Ishikawa (cell line): Measurements from ENCODE around the gene TMEM92.

Experiments
- CEBPB ChIP-seq: IDR thresholded peaks from 2 replicates; pipeline ENCODE4 v1.6.1; 2012
- CREB1 ChIP-seq: IDR thresholded peaks from 2 replicates; pipeline ENCODE4 v1.6.1; 2012; ENCODE audit warnings: low read depth
- EGR1 ChIP-seq: IDR thresholded peaks from 2 replicates; pipeline ENCODE4 v1.6.1; 2012
- EP300 ChIP-seq: IDR thresholded peaks from 2 replicates; pipeline ENCODE4 v1.6.1; 2012; ENCODE audit warnings: borderline replicate concordance
- FOXM1 ChIP-seq: IDR thresholded peaks from 2 replicates; pipeline ENCODE4 v1.6.1; 2012; ENCODE audit warnings: low read depth, borderline replicate concordance
- NFIC ChIP-seq: IDR thresholded peaks from 2 replicates; pipeline ENCODE4 v1.6.1; 2012
- RAD21 ChIP-seq: IDR thresholded peaks from 2 replicates; pipeline ENCODE4 v1.6.1; 2012; ENCODE audit warnings: low read depth
- TAF1 ChIP-seq: IDR thresholded peaks from 2 replicates; pipeline ENCODE4 v1.6.1; 2012; ENCODE audit warnings: low read depth, mild to moderate bottlenecking
- TCF12 ChIP-seq: IDR thresholded peaks from 2 replicates; pipeline ENCODE4 v1.6.1; 2012; ENCODE audit warnings: low read depth
- TEAD4 ChIP-seq: IDR thresholded peaks from 2 replicates; pipeline ENCODE4 v1.6.1; 2012
- YY1 ChIP-seq: IDR thresholded peaks from 2 replicates; pipeline ENCODE4 v1.6.1; 2012; ENCODE audit warnings: low read depth
- ZBTB7A ChIP-seq: IDR thresholded peaks from 2 replicates; pipeline ENCODE4 v1.6.1; 2012; ENCODE audit warnings: low read depth
- TF ChIP-seq, protein P1 (sequence below): IDR thresholded peaks from 2 replicates; pipeline ENCODE4 v1.6.1; 2012
- TF ChIP-seq, protein P2 (sequence below): IDR thresholded peaks from 2 replicates; pipeline ENCODE4 v1.6.1; 2012; ENCODE audit warnings: low read depth, mild to moderate bottlenecking
- TF ChIP-seq, protein P3 (sequence below): IDR thresholded peaks from 2 replicates; pipeline ENCODE4 v1.6.1; 2012

TMEM92 gene

DNA sequence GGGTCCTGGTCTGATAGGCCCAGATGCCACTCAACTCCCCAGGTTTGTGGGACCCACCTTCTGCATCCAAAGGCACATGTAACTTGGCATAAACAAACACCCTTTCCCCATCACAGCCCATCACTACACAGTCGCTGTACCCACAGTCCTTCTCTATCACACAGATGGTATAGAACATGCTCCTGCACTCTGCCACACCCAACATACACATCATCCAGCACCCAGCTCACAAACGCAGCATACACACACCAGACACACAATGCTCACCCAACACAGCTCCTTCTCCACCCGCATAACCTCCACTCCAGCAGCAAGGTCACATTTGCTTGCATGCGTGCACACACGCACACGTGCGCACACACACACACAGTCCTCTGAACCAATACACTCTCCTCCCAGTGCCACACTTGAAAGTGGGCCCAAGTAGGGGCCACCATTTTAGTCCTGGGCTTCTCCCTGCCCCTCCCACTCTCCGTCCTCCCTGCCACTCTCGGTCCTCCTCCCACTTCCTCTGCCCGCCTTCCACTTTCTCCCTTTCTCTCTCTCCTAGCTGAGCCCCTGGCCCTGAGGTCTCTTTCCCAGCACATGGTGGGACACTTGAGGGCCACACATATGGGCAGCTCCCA lies 8.5 kb upstream of the TMEM92 start:
- TF ChIP-seq, protein P1, sequence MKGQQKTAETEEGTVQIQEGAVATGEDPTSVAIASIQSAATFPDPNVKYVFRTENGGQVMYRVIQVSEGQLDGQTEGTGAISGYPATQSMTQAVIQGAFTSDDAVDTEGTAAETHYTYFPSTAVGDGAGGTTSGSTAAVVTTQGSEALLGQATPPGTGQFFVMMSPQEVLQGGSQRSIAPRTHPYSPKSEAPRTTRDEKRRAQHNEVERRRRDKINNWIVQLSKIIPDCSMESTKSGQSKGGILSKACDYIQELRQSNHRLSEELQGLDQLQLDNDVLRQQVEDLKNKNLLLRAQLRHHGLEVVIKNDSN = no peak
- TF ChIP-seq CEBPB (no peak), CREB1 (no peak), FOXM1 (no peak), RAD21 (no peak)
- TF ChIP-seq, protein P2, sequence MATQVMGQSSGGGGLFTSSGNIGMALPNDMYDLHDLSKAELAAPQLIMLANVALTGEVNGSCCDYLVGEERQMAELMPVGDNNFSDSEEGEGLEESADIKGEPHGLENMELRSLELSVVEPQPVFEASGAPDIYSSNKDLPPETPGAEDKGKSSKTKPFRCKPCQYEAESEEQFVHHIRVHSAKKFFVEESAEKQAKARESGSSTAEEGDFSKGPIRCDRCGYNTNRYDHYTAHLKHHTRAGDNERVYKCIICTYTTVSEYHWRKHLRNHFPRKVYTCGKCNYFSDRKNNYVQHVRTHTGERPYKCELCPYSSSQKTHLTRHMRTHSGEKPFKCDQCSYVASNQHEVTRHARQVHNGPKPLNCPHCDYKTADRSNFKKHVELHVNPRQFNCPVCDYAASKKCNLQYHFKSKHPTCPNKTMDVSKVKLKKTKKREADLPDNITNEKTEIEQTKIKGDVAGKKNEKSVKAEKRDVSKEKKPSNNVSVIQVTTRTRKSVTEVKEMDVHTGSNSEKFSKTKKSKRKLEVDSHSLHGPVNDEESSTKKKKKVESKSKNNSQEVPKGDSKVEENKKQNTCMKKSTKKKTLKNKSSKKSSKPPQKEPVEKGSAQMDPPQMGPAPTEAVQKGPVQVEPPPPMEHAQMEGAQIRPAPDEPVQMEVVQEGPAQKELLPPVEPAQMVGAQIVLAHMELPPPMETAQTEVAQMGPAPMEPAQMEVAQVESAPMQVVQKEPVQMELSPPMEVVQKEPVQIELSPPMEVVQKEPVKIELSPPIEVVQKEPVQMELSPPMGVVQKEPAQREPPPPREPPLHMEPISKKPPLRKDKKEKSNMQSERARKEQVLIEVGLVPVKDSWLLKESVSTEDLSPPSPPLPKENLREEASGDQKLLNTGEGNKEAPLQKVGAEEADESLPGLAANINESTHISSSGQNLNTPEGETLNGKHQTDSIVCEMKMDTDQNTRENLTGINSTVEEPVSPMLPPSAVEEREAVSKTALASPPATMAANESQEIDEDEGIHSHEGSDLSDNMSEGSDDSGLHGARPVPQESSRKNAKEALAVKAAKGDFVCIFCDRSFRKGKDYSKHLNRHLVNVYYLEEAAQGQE = no peak

DNA sequence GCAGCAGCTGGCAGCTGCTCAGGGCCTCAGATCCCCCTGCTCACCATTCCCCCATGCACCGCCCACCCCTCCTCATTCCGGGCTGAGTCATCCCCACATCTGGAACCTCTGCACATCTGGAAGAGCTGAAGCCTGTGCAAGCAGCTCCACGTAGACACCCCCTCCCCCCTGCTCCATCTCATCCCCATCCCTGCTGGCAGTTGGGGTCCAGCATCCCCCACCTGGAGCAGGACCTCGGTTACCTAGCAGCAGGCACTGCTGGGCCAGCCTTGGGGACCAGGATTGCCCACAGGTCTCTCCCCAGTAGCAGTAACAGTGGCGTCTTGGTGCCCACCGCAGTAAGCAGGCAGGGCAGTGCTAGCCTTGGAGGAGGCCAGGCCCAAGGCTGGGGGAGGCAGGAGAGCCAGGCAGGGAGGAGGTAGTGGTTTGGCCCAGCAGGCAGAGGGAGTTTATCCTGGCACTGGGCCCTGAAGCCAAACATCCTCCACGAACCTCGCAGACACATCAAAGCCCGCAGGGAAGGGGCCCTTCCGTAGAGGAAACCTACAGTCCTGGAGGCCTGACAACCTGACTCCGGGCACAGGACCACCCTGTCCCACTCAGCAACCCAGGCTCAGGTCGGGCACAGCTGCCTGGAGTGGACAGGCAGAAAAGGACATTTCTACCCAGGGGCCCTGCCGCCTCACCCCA lies 7.7 kb upstream of the TMEM92 start:
- TF ChIP-seq, protein P3, sequence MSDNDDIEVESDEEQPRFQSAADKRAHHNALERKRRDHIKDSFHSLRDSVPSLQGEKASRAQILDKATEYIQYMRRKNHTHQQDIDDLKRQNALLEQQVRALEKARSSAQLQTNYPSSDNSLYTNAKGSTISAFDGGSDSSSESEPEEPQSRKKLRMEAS = no peak
- TF ChIP-seq TAF1 (no peak), FOXM1 (no peak), CREB1 (no peak), EP300 (no peak), TCF12 (no peak), CEBPB (no peak), ZBTB7A (no peak)

DNA sequence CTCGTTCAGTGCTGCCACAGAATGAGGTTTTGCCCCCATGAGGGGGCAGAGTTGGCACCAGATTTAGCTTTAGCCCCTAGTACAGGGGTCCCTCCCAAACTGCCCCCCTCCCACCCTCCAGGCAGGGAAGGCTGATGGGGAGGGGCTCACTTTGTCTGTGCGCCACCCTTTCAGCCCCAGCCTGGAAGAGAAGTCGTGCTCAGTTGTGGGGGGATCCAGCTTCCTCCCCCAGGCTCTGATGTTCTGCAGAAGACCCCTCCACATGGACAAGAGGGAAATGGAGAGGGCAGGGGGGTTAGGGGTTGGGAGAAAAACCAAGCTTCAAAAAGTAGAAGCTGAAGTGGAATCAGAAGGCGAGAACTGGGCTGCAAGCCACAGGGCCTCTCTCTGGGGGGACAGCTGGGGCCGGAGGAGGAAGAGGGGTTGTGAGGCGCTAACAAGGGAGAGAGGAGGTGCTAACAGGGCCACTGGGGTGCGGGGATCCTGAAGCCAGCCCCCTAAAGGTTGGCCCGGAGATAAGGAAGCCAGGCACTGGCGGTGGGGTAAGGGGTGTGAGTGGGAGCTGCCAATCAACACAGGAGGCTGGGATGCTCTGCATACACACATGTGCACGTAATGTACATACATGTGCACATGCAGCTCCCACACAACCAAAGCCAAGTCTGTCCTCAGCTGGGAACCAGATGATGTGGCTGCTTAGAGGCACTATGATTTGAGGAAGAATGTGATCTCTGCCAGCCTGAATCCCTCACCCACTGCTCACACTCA lies 7.0 kb upstream of the TMEM92 start:
- TF ChIP-seq, protein P3 = no peak
- TF ChIP-seq NFIC (no peak), TAF1 (no peak), EGR1 (no peak), EP300 (no peak), RAD21 (no peak), ZBTB7A (no peak), CREB1 (no peak), TCF12 (no peak), FOXM1 (no peak)
- TF ChIP-seq, protein P2 = no peak
- TF ChIP-seq, protein P1 = no peak

DNA sequence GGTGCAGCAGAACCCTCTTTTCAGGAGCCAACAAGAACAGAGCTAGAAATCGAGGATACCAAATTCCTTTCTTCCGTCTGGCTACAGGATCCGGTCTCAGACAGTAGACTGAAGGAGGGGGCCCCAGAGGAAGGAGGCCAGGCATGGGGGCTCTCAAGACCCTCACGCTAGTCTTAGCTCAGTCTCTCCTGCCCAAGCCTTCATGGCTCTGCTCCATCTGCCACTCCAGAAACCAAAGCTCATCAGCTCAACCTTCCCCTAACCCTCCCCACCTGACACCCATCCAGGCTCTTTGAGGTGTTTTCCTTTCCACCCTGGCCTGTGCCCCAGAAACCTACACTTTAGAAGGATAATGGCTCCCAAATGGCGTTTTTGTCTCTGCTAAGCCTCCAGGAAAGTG lies 6.2 kb upstream of the TMEM92 start:
- TF ChIP-seq TEAD4 = no peak
- no peak for TF ChIP-seq EGR1
- TF ChIP-seq YY1 = no peak
- TF ChIP-seq, protein P2 = no peak
- TF ChIP-seq ZBTB7A = no peak
- TF ChIP-seq, protein P1 = no peak
- TF ChIP-seq CEBPB = no peak
- TF ChIP-seq, protein P3 = no peak
- no peak for TF ChIP-seq FOXM1
- no peak for TF ChIP-seq NFIC
- no peak for TF ChIP-seq EP300
- TF ChIP-seq TAF1 = no peak
- TF ChIP-seq TCF12 = no peak
- no peak for TF ChIP-seq CREB1
- TF ChIP-seq RAD21 = no peak
